HG03432 (cell line): ENCODE results near the gene GPR78.

ENCODE experiments used
- ATAC-seq: cut with Tn5 transposase; IDR thresholded peaks from one replicate; pipeline ENCODE4 v1.9.1; 2021; ENCODE audit warnings: mild to moderate bottlenecking, moderate library complexity; ENCODE audit not compliant: unreplicated experiment

The GPR78 gene, protein sequence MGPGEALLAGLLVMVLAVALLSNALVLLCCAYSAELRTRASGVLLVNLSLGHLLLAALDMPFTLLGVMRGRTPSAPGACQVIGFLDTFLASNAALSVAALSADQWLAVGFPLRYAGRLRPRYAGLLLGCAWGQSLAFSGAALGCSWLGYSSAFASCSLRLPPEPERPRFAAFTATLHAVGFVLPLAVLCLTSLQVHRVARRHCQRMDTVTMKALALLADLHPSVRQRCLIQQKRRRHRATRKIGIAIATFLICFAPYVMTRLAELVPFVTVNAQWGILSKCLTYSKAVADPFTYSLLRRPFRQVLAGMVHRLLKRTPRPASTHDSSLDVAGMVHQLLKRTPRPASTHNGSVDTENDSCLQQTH

DNA sequence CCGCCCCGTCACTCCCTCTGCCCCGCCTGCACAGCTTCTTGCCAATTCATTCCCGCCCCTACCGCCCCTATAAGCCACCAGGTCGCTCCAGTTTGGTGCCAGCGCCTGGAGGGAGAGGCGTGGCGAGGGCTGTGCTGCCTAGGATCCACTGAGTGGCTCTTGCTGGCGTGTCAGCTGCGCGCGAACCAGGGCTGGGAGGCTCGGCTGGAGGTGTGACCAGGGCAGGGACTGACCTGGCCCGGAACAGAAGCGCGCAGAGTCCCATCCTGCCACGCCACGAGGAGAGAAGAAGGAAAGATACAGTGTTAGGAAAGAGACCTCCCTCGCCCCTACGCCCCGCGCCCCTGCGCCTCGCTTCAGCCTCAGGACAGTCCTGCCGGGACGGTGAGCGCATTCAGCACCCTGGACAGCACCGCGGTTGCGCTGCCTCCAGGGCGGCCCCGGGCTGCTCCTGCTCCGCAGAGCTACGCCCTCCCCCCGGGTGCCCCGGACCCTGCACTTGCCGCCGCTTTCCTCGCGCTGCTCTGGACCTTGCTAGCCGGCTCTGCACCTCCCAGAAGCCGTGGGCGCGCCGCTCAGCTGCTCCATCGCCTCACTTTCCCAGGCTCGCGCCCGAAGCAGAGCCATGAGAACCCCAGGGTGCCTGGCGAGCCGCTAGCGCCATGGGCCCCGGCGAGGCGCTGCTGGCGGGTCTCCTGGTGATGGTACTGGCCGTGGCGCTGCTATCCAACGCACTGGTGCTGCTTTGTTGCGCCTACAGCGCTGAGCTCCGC, at the start of gene GPR78:
GPR78 (plus strand) TSS at position 72 of the 773 bp plus-strand sequence; CDS start at position 663, 591 bp downstream.
- no peak for ATAC-seq

DNA sequence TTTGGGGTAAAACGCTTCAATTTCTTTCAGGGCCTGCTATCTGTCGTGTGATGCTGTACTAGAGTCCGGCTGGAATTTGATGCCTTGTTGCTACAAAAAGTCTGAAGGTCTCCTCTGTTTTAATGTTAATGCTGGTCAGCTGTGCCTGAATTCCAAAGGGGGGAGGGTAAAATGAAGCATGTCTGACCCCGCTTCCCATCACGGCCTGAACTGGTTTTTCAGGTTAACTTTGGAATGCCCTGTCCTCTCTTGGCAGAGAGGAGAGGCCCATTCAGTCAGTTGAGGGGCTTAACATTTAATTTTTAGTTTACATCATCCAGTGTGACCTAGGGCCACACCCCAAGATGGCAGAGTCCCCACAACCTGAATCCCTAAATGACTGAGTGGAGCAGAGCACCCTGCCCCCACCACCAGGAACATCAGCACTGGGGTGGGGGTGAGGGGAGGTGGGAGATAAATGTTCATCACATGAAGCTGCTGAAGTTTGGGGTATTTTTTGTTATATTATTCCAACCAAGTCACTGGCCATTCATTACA, 47.9 kb upstream of the GPR78 start:
- no peak for ATAC-seq

DNA sequence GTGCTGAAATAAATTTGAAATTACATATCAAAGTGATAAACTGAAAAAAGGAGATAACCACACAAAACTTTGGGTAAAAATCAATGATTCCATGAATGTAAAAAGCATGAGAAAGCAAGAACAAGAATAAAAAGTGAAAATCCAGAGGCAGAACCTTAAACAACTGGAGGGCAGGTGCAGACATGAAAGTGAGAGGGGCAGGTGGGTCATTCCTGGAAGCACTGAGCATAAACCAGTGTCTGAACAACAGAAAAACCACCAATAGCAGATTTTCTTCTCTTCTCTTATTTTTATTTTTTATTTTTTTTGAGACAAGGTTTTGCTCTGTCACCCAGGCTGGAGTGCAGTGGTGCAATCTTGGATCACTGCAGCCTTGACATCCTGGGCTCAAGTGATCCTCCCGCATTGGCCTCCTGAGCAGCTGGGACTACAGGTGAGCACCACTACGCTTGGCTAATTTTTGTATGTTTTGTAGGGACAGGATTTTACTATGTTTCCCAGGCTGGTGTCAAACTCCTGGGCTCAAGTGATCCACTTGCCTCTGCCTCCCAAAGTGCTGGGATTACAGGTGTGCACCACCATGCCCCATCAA, 46.8 kb upstream of the GPR78 start:
- ATAC-seq, result no peak

DNA sequence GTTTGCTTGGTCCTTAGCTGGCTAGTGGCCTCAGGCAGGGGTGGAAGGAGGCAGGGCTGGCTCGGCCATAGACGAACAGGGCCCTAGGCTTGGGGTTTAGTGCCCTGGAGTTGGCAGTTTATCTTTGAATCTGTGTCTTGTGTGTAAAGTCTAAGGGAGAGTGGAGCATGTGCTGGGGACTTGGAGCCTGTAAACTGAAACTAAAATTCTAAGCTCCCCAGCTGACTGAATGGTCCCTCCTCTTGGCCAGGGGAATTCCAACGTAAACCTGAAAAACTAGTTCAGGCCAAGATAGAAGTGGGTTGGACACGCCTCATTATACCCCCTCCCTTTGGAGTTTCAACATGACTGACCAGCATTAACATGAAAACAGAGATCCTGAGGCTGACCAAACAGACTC, 46.1 kb upstream of the GPR78 start:
- peak; percentile 79 for ATAC-seq

DNA sequence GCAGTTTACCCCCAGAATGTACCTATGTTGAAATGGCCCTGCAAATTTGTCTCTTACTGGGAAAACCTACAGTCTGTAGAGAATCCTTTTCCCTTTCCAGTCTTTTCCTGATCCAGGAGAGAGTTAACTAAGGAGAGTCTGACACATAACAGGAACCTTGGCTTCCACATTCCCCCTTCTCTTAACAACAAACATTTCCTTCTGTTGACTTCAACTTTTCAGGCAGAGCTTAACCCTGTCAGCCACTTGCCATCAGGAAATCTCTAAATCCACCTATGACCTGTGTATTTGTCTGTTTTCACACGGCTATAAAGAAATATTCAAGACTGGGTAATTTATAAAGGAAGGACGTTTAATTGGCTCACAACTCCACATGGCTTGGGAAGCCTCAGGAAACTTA, 45.6 kb upstream of the GPR78 start:
- no peak for ATAC-seq

DNA sequence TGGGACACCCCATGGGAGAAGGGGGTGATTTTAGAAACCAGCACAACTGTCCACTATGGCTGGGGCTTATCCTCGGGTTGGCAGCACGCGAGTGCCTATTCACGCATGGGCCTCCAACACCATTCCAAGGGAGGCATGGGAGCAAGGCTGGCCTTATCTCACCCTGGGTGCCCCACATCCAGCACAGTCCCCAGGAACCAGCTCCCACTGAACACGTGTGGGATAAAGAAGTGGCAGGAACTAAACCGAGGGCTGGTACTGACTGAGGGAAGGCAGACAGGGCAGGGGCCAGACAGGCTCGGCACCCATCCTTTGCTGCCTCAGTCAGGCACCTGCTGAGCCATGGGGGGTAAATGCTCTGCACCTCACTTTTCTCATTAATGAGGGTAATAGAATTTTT, 43.7 kb upstream of the GPR78 start:
- ATAC-seq, result no peak

DNA sequence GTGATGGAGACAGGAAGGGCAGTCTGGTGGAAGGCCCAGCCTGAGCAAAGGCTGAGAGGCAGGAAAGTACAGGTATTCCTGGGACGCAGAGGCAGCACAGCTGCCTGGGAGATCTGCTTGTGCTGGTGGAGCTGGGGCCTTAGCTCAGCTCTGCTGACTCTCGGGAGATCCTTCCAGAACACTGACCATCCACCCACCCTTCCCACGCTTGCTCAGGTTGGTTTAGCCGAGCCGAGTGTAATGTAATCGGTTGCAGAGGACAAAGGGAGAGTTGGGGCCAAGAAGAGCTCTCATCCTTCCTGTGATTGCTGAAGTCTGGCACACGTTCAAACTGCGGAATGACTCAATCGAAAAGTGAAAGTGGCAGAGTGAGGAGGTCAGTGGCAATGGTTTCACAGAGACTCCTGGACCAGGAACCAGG, 43.1 kb upstream of the GPR78 start:
- peak; percentile 59 for ATAC-seq

DNA sequence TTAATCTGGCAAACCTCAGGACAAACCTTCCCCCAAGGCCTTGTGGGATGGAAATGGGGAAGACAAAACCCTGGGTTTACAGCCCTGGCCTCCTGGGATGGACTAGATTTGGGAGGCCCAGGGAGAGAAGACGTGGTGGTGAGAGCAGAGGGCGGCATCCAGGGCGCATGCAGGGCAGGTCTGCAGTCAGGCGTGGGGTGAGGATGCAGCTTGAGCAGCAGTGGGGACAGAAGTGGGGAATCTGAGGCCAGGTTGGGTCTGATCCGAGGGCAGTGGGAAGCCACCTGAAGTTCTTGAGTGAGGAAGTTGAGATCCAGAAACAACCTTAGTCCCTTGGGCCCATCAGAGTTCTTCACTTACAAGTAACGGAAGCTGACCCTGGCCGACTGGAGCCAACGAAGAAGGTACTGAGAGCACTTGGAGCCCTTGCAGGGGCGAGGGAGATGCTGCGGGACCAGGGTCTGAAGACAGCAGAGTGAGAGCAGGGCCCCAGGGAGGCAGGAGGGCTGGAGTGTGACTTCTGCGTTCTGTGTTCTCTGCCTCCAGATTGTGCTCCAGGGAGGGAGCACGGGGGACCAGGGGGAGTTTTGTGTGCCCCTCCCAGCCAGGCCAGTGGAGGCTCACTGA, 42.0 kb upstream of the GPR78 start:
- no peak for ATAC-seq

DNA sequence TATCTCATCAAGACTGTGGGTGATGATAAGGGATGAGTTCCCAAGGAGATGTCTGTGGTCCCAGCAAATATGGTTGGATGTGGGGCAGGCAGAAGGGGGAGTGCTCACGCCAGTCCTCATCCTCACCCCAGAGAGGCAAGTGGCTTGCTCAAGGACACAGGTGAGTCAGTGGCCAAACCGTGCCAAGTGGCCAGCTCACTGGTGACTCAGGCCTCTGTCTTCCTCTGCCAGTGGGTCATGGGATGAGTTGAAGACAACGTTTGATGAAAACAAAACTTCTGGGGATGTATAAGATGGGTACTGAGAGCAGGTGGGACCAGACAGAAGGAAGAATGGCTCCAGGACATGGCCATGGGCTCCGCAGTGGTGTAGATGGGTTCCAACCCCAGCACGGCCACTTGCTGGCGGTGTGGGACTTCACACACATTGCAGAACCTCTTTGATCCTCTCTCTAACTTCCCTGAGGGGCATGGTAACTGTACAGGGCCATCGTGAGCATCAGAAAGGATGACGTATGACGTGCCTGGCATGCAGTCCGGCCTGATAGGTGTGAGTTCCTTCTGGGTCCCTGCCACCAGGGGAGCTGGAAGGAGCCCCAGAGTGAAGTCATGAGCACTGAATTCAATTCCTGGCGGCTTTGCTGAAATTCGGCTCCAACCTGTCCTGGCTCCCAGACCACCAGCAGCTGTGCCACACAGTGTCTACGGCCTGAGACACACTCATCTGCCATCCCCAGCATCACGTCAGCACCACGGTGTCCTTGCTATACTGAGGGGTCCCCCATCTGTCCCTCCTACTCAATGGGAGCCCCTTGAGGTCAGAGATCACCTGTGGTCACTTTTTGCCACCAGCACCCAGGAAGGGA, 41.3 kb upstream of the GPR78 start:
- ATAC-seq, result no peak

DNA sequence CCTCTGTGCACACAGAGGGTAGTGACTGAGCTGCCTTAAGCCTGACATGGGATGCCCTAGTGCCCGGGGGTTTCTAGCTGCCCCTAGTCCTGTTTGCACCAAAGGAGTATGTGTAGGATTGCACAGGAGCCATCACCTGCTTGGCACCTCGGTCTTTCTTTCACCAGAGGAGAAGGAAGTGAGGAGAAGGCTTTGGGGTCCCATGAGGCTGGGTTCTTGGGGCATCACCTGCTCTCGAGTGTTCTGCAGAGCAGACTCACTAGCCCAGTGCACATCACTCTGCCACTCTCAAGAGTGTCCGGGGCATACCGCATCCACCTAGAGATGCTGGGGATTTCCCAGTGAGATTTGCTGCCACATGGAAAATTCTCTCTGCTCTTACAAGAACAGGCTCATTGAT, 40.5 kb upstream of the GPR78 start:
- ATAC-seq, result peak; percentile 55

DNA sequence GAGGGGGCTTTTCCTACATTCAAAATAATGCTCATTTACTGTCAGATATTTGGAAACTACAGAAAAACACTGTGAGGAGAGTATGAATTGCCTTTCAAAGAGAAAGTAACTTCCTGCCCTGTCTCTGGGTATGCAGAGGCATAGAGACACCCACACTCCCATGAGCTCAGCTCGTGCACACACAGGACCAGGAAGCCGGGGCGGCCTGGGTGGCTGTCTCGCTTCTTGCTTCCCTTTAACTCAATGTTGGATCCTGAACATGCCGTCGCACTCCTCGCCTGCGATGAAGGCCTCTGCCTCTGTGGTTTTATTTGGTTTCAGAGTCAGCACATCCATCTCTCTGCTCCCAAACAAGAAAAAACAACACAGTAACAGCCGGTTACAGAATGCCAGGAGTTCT, 40.1 kb upstream of the GPR78 start:
- ATAC-seq, result peak; percentile 72

DNA sequence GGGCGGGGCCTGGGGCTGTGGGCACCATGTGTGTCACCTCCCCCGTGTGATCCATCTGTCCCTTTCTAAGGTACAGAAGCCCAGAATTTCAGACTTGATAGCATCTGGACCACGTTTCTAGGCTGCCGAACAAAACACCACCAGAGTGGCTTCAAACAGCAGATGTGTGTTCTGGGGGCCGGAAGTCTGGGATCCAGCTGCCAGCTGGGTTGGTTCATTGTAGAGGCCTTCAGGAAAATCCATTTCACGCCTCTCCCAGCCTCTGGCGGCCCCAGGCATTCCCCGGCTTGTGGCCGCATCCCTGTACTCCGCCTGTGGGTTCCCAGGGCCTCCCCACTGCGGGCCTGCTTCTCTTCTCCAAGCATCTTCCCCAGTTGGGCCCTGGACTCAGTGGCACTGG, 39.6 kb upstream of the GPR78 start:
- ATAC-seq, result no peak

DNA sequence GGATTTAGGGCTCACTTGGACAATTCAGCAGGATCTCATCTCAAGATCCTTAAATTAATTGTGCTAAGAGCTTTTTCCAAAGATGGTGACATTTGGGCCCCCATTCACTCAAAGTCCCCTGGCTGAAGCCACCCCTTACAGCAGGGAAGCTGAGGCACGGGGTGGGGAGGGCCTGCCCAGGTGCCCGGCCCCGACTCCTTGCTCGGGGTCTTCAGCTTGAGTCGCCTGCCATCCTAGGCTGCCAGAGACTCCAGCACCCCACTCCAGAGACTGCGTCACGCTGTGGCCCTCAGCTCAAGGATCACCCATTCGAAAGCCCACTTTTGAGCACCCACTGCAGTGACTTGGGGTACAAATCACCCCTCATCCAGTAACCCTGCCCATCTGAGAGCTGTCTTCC, 39.2 kb upstream of the GPR78 start:
- ATAC-seq, result no peak

DNA sequence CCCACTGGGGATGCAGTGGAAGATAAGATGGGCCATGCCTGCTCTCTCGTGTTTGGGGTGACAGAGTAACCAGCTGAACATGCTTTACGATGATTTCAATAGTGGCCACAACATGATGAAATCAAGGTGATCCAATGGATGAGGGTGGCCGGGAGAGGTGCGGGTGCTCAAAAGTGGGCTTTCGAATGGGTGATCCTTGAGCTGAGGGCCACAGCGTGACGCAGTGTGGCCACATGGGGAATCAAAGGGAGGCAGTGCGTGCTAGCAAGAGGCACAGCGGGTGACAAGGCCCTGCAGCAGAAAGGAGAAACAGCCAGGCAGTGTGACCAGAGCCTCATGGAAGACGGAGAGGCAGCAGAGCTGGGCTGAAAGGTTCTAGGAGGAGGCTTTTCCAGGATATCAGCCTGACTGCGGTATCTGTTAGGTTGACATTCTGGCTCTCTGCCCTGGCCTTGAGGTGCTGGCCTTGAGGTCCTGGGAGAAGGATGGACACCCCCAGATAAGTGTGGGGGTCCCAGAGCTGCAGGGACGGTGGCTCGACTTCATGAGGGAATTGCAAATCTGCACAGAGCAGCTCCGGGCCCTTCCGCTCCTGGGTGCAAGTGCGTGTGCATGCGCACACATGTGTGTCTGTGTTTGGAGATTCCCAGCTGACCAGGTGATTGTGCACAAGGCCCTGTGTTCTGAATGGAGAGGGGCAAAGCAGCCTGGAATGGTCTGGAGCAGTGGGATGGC, 38.0 kb upstream of the GPR78 start:
- no peak for ATAC-seq

DNA sequence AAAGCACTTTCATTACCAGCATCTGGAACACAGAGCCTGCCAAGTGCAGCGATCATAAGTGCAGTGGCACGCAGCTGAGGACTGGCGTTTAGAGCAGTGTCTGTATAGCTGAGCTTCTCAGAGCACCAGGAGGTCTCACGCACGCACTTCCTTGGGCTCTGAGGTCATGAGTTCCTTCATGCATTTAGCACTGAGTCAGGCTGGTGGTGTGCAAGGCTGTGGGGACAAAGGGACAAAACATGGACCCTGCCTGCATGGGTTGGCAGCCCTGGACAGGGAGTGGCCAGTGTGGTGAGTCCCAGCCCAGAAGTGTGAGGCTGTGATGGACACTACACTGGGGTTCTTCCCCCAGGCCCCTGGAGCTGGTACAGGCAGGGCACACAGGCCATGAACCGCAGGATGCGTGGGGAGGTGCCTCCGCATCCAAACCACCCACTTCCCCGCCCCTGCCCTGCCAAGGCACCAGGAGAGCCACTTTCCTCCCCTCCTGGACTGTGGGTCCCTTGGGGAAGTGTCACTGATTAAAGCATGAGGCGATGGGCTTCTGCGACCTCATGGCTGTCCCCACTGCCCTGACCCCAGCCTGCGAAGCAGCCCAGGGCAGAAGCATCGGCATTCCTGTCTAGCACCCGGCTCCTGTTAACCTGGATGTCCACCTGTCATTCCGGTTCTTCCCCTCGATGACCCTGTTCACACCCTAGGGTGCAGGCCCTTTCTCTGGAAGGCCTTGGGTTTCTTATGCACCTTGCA, 37.2 kb upstream of the GPR78 start:
- ATAC-seq, result no peak

DNA sequence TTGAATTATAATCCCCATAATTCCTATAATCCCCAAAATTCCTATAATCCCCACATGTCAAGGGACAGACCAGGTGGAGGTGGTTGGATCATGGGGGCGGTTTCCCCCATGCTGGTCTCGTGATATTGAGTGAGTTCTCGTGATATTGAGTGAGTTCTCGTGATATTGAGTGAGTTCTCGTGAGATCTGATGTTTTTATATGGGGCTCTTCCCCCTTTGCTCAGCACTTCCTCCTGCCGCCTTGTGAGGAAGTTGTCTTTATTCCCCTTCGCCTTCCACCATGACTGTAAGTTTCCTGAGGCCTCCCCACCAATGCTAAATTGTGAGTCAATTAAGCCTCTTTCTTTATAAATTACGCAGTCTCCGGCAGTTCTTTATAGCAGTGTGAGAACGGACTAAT, 36.6 kb upstream of the GPR78 start:
- ATAC-seq, result no peak

DNA sequence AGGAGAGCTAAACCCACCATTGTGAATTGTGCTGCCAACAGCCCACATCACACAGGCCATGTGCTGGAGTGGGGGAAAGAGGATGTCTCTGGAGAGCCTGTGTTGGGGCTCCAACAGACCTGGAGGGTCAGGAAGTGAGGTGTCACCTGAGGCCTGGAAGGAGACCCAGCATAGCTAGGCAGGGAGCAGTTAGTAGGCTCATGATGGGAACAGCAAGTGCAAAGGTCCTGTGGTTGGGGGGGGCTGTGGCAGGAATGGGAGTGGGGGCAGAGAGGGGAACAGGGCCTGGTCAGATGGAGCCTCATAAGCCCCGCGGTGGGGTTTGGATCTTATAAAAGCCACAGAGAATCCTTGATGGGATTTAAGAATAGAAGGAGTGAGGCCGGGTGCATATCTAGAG, 35.9 kb upstream of the GPR78 start:
- no peak for ATAC-seq

DNA sequence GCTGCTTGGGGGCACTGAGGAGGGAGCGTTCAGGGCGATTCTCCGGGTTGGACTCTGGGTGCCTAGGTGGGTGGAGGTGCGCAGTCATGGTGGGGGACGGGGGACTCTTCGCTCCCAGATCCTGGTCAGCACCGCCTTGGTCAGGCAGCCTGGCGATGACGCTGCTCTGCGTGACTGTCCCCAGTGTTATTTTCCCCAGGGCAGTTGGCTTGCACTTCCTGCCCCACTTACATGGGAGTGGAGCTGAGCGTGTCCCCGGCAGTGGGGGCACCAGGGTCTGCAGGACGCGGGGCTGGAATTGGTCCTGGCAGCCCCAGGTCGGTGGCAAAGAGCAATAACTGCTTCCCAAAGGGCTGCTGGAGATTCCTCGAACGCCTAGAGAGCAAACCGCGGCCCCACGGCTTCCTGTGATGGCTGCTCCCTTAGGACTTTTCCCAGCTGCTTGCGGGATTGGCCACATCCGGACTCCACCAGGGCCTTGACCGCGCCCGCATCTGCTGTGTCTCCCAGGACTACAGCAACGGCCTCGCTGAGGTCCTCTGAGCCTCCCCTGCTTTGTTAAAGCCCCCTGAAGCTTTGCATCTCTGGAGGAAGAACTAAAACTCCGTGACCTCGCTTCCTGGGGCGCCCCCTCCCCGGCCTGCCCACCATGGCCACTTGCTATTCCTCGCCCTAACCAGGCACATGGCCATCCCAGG, 35.3 kb upstream of the GPR78 start:
- no peak for ATAC-seq
